Transverse colon (tissue), 3 donors: ENCODE measurements around the gene IP6K2.

Experiments
- CTCF ChIP-seq, 5 experiments: fragments of 200-600 bp in 3 of 5; fragments of 450-650 bp in 2 of 5; sonication (generic) in 3 of 5; IDR thresholded peaks; 1 replicate in 2 of 5; 2 replicates in 3 of 5; pipeline ENCODE4 v1.5.1; 2016 to 2017; ENCODE audit warnings: antibody characterized with exemption in 5 of 5, inconsistent platforms in 3 of 5, mild to moderate bottlenecking in 2 of 5, moderate library complexity in 1 of 5
- EP300 ChIP-seq: sonication (generic); formaldehyde crosslinking; IDR thresholded peaks from one replicate; pipeline ENCODE4 v1.6.1; 2017; ENCODE audit warnings: antibody characterized with exemption, low read depth
- POLR2A ChIP-seq: fragments of 450-650 bp; IDR thresholded peaks from one replicate; pipeline ENCODE4 v1.6.1; 2016; ENCODE audit warnings: antibody characterized with exemption, mild to moderate bottlenecking, moderate library complexity

- TF ChIP-seq CTCF (IDR thresholded peaks at IDR 0.05), result no peak
- no peak for TF ChIP-seq POLR2A
- no peak for TF ChIP-seq EP300
These were observed 31.8 kb downstream of the IP6K2 start for GRCh38 chr3:48685293-48685602.
